GM19372 (cell line): ENCODE measurements around the gene FGF12.

Experiments
- ATAC-seq: cut with Tn5 transposase; IDR thresholded peaks from one replicate; pipeline ENCODE4 v1.9.1; 2021; ENCODE audit warnings: mild to moderate bottlenecking, low read depth, moderate library complexity; ENCODE audit not compliant: unreplicated experiment

FGF12 gene

GRCh38 chr3:192433704-192434103 lies 293.6 kb downstream of the FGF12 start:
- no peak for ATAC-seq

- no peak for ATAC-seq
Observed at GRCh38 chr3:192422997-192423342, 304.4 kb downstream of the FGF12 start.

GRCh38 chr3:192422321-192422996 lies 304.9 kb downstream of the FGF12 start:
- ATAC-seq, result no peak

GRCh38 chr3:192419312-192419711 lies 308.0 kb downstream of the FGF12 start:
- ATAC-seq, result no peak

GRCh38 chr3:192417559-192418055 lies 309.7 kb downstream of the FGF12 start:
- no peak for ATAC-seq

GRCh38 chr3:192417017-192417416 lies 310.3 kb downstream of the FGF12 start:
- no peak for ATAC-seq

- no peak for ATAC-seq
Observed at GRCh38 chr3:192413461-192413860, 313.9 kb downstream of the FGF12 start.

- ATAC-seq, result no peak
Observed at GRCh38 chr3:192410684-192410960, 316.7 kb downstream of the FGF12 start.

GRCh38 chr3:192409838-192410683 lies 317.3 kb downstream of the FGF12 start:
- peak; percentile 28 for ATAC-seq

- ATAC-seq, result peak; percentile 79
Observed at GRCh38 chr3:192409201-192409837, 318.0 kb downstream of the FGF12 start.

- ATAC-seq, result no peak
Observed at GRCh38 chr3:192408647-192409200, 318.6 kb downstream of the FGF12 start.

- ATAC-seq, result no peak
Observed at GRCh38 chr3:192408007-192408646, 319.2 kb downstream of the FGF12 start.

- no peak for ATAC-seq
Observed at GRCh38 chr3:192399767-192400166, 327.6 kb downstream of the FGF12 start.

GRCh38 chr3:192397012-192397411 lies 330.3 kb downstream of the FGF12 start:
- no peak for ATAC-seq

GRCh38 chr3:192395506-192395905 lies 331.8 kb downstream of the FGF12 start:
- ATAC-seq, result no peak

- no peak for ATAC-seq
Observed at GRCh38 chr3:192392986-192393385, 334.4 kb downstream of the FGF12 start.

- no peak for ATAC-seq
Observed at GRCh38 chr3:192382861-192383260, 344.5 kb downstream of the FGF12 start.

- ATAC-seq, result no peak
Observed at GRCh38 chr3:192373586-192373985, 353.8 kb downstream of the FGF12 start.

GRCh38 chr3:192373032-192373431 lies 354.3 kb downstream of the FGF12 start:
- ATAC-seq, result no peak

- no peak for ATAC-seq
Observed at GRCh38 chr3:192372616-192373015, 354.7 kb downstream of the FGF12 start.
